Measurements from ENCODE around the gene CACFD1. TPM values are rescaled to one million over a fixed set of nuclear protein-coding genes. Genes with fewer than 3 reads are reported as not detected.
A peak's percentile ranks its signal among the peaks of the same experiment; 100 is the strongest.

Gene CACFD1
- total and polyA plus RNA-seq, 2 of the 13 experiments (the other 11 are each of a cell fraction or from before 2014, with no cell fraction given) = 13.8 to 14.6 TPM

- TF ChIP-seq ZNF503 (CRISPR knock-in tag; IDR thresholded peaks at IDR 0.05) = peak; percentile 89
- TF ChIP-seq ARID2 (CRISPR knock-in tag; IDR thresholded peaks at IDR 0.05; ENCODE audit: borderline replicate concordance) = no peak
- no peak for TF ChIP-seq AKAP8 (CRISPR knock-in tag; IDR thresholded peaks at IDR 0.05)
- peak; percentile 53 for TF ChIP-seq ZNF350 (CRISPR knock-in tag; IDR thresholded peaks at IDR 0.05; ENCODE audit: borderline replicate concordance, low read depth)
- TF ChIP-seq SATB2 (CRISPR knock-in tag; IDR thresholded peaks at IDR 0.05) = no peak
- no peak for TF ChIP-seq POLR2AphosphoS2 (IDR thresholded peaks at IDR 0.05; ENCODE audit: low read depth, low read length)
- TF ChIP-seq RAD21 (CRISPR knock-in tag; IDR thresholded peaks at IDR 0.05) = no peak
- no peak for TF ChIP-seq ZNF780A (CRISPR knock-in tag; IDR thresholded peaks at IDR 0.05)
- TF ChIP-seq MAFF (IDR thresholded peaks at IDR 0.05; ENCODE audit: low read depth, low read length) = no peak
- TF ChIP-seq ZNF839 (CRISPR knock-in tag; IDR thresholded peaks at IDR 0.05; ENCODE audit: borderline replicate concordance) = peak; percentile 63; the same call in 1 of the 2 replicates
- TF ChIP-seq ZNF768 (CRISPR knock-in tag; IDR thresholded peaks at IDR 0.05) = peak; percentile 28; the same call in 1 of the 2 replicates
- TF ChIP-seq ZNF460 (CRISPR knock-in tag; IDR thresholded peaks at IDR 0.05; ENCODE audit: borderline replicate concordance) = no peak
- TF ChIP-seq CHD4 (IDR thresholded peaks at IDR 0.05; ENCODE audit: borderline replicate concordance, low read length) = no peak
- TF ChIP-seq MTF2 (CRISPR knock-in tag; IDR thresholded peaks at IDR 0.05; ENCODE audit: borderline replicate concordance) = peak; percentile 67; the same call in 1 of the 2 replicates
- TF ChIP-seq GATA4 (IDR thresholded peaks at IDR 0.05; ENCODE audit: borderline replicate concordance, low read depth) = no peak
- TF ChIP-seq XRCC5 (optimal IDR thresholded peaks at IDR 0.05; ENCODE audit: low read length) = peak; percentile 62
- TF ChIP-seq GZF1 (CRISPR knock-in tag; IDR thresholded peaks at IDR 0.05) = no peak
- TF ChIP-seq SP140L (CRISPR knock-in tag; IDR thresholded peaks at IDR 0.05; ENCODE audit: borderline replicate concordance) = no peak
- peak; percentile 88 for TF ChIP-seq UBTF (CRISPR knock-in tag; IDR thresholded peaks at IDR 0.05)
- peak; percentile 80 for TF ChIP-seq TEAD3 (CRISPR knock-in tag; optimal IDR thresholded peaks at IDR 0.05; ENCODE audit: borderline replicate concordance)
- TF ChIP-seq ARID4A (CRISPR knock-in tag; IDR thresholded peaks at IDR 0.05; ENCODE audit: borderline replicate concordance) = peak; percentile 82; the same call in 1 of the 2 replicates
- TF ChIP-seq HNRNPUL1 (IDR thresholded peaks at IDR 0.05; ENCODE audit: low read depth, low read length) = no peak
- no peak for TF ChIP-seq RFXANK (CRISPR knock-in tag; IDR thresholded peaks at IDR 0.05)
- TF ChIP-seq ZNF670 (CRISPR knock-in tag; IDR thresholded peaks at IDR 0.05; ENCODE audit: borderline replicate concordance) = no peak
- TF ChIP-seq ZNF619 (CRISPR knock-in tag; IDR thresholded peaks at IDR 0.05) = no peak
Observed at GRCh38 chr9:133506653-133507038, 46.9 kb downstream of the CACFD1 start (continued).

All from HepG2 (cell line).